Measurements from ENCODE around the gene PRR14.
"Not testable (repeated sequence)": the region's sequence is repeated elsewhere in the genome, so short reads cannot be mapped to it uniquely, and the experiment has no call there.

The PRR14 gene

DNA sequence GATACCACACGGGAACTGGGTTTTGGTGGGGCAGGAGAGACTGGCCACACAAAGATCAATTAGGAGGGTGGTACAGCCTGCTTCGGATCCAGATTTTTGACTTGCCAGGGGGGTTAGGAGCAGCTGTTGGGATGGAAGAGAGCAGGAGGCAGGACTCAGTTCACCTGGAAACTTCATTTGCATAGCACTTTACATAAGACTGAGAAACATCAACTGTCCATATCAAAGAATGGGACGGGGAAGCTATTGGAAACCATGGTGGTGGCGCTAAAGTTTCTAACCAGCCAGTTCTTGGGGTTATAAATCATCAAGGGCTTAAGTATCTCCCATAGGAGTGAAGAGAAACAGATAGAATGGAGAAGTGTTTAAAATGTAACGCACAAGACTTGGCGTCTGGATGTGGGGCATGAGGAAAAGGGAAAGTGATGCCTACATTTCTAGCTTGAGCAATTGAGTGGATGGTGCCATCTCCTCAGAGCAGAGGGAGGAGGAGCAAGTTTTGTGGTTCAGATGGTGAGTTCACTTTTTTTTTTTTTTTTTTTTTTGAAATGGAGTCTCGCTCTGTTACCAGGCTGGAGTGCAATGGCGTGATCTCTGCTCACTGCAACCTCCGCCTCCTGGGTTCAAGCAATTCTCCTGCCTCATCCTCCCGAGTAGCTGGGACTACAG, 41.8 kb downstream of the PRR14 start:
- DNase-seq (ENCODE audit: low read depth), result no peak

DNA sequence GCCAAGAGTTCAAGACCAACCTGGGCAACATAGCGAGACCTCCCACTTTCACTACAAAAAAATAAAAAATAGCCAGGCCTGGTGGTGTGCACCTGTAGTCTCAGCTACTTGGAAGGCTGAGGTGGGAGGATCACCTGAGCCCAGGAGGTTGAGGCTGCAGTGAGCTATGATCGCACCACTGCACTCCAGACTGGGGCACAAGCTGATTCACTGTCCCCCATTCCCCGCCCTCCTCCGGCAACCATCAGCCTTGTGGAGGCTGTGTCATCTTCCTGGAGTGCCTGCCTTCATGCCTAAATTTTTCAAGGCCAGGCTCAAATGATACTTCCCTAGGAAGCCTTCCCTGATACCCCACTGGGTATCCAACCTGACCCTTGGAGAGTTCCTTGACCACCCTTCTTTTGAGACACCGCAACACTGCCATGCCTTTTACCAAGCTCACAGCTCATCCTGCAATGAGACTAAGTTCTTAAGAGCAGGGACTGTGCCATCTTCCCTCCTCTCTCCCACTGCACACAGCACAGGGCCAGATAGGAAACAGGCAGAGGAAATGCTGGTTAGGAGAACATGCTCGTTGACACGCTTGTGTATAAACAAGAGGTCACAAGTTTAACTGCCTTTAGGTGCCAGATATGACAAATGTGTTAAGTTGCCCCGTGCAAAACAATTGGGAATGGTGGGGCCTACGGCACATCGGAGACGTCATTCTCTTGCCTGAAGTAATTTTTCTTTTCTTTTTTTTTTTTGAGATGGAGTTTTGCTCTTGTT, 44.4 kb downstream of the PRR14 start:
- peak; percentile 36 for DNase-seq (ENCODE audit: low read depth)

DNA sequence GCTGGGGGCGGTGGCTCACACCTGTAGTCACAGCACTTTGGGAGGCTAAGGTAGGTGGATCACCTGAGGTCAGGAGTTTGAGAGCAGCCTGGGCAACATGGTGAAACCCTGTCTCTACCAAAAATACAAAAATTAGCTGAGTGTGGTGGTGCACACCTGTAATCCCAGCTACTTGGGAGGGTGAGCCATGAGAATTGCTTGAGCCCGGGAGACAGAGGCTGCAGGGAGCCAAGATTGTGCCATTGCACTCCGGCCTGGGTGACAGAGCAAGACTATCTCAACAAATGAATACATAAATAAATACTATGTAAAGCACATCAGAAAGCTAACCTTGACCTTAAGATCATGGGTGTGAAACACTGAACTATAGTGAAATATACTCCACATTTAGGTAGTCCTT, 45.9 kb downstream of the PRR14 start:
- not testable (repeated sequence) for DNase-seq (ENCODE audit: low read depth)

DNA sequence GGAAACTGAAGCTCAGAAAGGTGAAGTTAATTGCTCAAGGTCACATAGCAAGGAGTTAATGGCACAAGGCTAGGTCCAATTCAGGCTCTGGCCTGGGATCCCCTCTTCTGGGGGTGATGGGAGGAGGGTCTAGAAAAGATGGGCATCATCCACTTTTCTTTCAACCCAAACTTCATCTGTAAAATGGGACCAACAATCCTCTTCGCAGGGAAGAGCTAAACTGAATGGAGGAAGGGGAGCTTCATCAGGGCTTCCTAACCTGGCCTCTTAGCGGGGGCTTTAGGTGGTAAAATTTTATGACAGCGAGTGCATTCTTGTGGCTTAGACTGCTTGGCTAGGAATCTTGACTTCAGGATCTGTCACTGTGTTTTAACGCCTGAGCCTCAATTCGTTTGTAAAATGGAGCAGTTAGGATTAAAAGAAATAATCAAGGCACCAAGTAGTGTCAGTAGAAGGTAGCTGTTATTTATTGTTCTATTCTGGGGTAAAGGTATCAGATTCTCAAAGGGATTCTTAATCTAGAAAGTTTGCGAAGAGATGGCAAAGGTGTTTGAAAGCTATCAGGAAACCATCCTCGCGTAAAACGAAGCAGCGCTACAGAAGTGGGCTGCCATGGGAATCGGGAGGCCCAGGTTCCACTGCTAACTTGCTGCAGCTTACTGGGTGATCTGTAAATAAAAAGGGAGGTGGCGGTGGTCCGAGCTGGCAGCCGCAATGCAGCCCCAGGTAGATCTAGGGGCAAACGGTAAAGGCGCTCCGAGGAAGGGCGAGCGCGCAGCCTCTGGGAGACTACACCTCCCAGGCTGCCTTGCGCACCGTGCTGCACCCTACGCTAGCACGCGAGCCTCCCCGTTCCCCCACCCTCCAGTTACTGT, 46.7 kb downstream of the PRR14 start:
- DNase-seq (ENCODE audit: low read depth), result peak; percentile 97

DNA sequence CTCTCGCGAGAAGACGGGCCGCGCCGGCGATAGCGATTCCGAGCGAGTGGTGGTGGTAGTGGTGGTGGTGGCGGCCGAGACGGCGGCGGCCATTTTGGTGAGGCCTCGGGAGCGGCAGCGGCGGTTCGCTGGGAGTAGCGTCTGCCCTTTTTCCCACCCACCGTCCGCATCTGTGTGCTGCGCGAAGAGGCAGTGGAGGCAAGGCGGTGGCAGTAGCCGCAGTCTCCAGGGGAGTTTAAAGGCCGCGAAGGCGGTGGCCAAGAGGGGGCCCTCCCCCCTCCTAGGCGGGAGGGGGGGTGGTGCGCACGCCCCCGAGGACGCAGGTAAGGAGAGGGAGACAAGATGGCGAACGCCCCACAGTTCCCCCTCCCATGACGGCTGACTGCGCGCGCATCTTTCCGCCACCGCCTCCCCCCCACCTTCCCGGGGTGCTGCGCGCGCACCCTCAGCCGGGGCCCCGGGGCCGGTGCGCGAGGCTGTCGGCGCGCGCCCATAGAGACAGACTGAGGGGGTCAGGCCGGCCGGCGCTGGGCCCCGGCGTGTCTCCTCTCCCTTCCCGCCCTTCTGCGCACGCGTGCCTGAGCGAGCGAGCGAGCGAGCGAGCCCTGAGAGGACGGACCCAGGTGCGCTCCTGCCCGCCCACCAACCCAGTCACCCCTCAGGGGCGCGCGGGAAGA, 47.5 kb downstream of the PRR14 start:
- DNase-seq (ENCODE audit: low read depth), result peak; percentile 93

DNA sequence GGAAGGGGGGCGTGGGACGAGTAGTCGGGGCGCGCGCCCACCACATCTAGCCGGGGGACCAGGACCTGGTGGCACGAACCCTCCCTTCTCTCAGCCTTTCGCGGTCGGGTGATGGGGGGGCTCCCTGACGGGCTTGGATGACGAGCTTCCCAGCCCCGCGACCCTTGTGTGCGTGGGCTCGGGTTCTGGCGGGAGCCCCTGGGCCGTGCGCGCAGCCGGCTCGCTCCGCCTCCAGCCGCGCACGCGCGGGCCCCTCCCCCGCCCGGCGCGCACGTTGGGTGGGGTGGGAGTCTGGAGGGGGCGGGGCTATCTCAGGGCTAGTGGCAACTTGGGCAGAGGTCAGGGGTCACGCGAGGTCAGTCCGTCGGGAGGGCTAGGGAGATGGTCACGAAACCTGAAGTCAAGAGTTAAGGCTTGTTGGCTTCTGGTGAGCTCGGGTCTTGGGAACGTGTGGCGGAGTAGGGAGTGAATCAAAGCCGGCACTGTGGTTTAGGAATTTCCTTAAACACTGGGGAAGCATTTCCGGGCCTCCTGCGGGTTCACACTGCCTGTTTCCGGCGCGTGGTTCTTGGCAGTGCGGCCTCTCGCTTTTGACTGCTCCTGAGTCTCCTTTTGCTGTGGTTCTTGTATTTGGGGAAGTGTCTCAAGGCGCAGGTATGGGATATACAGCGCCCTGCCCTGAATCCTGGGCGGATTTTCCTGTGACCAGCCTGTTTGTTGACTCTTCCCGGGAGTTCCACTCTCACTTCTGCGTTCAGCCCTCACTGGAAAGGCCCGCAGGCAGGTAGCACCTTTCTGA, 48.3 kb downstream of the PRR14 start, which contains the start of gene SRCAP:
TSS of gene SRCAP (plus strand) at position 356 of the 799 bp plus-strand sequence. CDS start 1,654 bp downstream, outside the sequence.
- peak; percentile 87 for DNase-seq (ENCODE audit: low read depth)

DNA sequence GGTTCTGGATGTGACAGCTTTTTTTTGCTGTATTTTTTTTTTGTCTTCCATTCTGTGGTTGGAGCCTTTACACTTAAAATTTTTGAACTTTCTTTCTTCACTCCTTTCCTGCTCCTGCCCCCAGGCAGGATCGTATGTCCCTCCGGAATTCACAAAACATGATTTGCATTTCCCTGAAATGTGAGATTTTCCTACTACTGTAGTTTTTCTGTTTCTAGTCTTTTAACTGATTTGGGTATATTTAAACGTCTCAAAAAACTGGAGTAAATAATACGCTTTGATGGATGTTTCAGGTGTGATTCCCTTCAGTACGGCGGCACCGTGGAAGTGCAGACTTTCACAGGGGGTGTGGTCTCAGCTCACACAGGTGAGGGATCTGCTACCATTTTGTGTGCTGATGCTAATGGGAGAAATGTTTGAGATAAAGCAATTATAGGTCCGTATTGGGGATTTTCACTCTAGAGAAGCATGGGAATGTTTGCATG, 48.9 kb downstream of the PRR14 start:
- DNase-seq (ENCODE audit: low read depth), result no peak

DNA sequence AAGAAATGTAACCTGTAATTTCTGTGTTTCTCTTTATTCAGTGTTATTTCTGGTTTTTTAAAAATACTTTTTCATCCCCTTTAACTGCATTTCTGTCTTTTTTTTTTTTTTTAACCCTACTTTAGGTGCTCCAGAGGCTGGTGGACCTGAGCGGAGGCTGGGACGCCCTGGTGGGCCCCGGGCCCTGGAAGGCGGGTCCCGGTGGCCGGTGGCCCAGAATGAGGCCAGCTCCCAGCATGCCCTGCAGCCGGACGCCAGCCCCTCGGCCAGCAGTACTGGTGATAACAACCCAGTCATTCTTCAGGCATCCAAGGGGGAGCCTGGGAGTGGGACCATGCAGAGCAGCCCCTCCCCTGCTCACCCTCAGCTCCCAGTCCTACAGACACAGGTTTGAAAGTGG, 49.7 kb downstream of the PRR14 start:
- no peak for DNase-seq (ENCODE audit: low read depth)

DNA sequence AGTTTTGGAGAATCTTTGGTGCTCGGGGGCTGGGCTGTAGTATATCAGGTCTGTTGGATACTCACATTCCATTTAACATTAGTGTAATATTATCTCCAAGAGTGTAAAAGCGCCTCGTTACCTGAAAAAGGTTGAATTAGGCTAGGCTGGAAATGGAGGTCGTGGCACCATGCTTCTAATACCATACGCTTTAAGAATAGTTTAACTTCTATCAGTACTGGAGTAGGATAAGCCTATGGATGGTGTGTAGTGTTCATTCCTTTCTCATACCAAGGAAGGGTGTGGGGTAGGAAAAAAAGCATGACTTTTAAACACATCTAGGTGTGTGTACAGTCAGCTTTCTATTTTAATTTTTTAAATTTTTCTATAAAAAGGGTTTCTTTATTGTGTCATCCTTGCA, 50.2 kb downstream of the PRR14 start:
- DNase-seq (ENCODE audit: low read depth), result no peak

DNA sequence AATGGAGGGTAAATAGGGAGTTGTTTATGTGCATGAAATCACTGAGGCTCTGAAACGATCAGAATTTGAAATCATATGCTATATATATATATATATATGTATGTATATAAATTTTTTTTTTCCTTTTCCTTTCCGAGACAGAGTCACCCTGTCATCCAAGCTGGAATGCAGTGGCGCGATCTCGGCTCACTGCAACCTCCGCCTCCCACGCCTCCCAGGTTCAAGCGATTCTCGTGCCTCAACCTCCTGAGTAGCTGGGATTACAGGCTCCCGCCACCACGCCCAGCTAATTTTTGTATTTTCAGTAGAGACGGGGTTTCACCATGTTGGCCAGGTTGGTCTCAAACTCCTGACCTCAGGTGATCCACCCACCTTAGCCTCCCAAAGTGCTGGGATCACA, 52.3 kb downstream of the PRR14 start:
- not testable (repeated sequence) for DNase-seq (ENCODE audit: low read depth)

DNA sequence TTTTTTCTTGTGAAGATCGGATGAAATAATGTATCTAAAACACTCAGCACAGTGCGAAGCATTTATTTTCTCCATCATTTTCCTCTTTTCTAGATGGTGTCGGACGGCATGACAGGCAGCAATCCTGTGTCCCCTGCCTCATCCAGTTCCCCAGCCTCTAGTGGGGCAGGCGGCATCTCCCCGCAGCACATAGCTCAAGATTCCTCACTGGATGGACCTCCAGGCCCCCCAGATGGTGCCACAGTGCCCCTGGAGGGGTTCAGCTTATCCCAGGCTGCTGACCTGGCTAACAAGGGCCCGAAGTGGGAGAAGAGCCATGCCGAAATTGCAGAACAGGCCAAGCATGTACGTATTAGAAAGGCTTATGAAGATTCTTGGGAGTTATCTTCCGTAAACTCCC, 53.2 kb downstream of the PRR14 start:
- DNase-seq (ENCODE audit: low read depth), result no peak
